DMS153 (cell line): ENCODE results near the gene ABCD2.
"Not testable (repeated sequence)": the region's sequence is repeated elsewhere in the genome, so short reads cannot be mapped to it uniquely, and the experiment has no call there.

Experiments
- DNase-seq: peaks from one replicate; lab custom pipeline; 2025; lab: John Stamatoyannopoulos, UW

The ABCD2 gene

GRCh38 chr12:39619660-39620433 lies at the start of gene ABCD2:
ABCD2 (minus strand) TSS chr12:39619803; CDS start chr12:39619615, 188 bp downstream.
- peak; percentile 7 for DNase-seq

DNA sequence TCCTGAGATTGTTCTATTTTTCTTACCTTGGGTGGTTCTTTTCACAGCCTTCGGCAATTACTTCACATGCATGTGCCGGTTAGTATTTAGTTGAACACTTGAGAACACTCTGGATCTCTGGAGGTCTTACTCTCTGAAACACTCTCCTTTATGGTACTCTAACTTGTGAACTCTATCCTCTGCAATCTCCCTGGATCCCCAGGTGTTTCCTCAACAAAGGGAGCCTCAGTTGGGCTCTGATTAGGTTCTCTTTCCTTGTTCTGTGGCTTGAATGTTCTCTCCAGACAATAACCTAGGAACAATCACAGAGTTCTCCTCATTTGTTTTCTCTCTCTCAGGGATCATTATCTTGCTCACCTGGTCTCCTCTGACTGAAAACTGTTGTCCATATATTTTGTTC lies 40.5 kb upstream of the ABCD2 start:
- no peak for DNase-seq

DNA sequence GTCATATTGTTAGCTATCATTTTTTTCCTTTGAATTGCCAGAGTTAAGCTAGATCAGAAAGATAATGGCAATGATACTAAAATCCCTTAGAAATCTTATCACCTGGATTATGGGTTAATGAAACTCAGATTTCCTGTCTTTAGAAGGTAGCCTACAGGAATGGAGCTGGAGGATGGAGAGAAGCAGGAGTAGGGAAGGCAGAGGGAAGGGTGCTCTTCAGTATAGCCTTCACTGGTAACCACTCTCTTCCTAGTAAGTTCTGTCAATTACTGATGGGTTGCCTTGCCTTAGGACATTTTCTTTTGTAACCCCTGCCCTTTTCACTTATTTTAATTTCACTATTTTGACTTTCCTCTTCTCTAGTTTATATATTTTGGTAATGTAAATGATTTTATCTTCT lies 27.8 kb upstream of the ABCD2 start:
- no peak for DNase-seq

GRCh38 chr12:39646963-39647362 lies 27.4 kb upstream of the ABCD2 start:
- no peak for DNase-seq

- no peak for DNase-seq
Measured at GRCh38 chr12:39643052-39643451, 23.4 kb upstream of the ABCD2 start.

- DNase-seq = no peak
Measured at GRCh38 chr12:39638840-39639239, 19.2 kb upstream of the ABCD2 start.

DNA sequence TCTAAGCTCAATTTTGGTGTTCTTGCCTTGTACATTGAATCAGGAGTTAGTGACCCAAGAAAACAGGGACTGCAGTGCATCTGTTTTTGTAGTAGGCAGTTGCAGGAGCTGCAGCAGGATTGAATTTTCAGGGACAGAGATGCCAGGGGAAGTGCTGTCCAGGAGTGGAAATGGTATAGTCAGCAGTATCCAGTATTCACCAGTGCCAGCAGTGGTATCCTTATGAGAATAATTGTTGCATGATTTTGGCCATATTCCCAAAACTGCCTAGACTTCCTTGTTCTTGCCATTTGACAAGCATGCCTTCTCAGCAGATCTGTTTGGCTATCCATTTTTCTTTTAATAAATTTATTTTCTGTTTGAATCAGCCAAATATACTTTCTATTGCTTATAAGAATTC lies 18.6 kb upstream of the ABCD2 start:
- DNase-seq = no peak

GRCh38 chr12:39632670-39633069 lies 13.1 kb upstream of the ABCD2 start:
- no peak for DNase-seq

- DNase-seq = no peak
Measured at GRCh38 chr12:39628836-39629235, 9.2 kb upstream of the ABCD2 start.

DNA sequence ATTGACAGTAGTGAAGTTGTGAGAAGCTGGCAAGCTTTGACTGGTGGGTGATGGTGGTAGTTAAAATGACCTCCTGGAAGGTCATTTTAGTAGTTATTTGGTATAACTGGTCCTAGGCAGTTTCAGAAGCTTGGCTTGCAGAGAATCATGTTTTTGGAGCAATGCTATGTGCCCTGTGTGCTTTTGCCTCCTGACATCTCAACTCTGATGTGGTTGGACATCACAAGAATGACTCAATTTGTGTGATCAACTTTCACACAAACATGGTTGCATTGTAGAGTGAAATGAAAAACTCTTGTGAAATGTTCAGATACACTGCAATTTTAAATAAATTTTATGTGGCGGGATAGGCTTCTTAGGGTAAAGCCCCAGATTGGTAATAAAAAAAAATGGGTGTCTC lies 8.3 kb upstream of the ABCD2 start:
- DNase-seq = no peak

DNA sequence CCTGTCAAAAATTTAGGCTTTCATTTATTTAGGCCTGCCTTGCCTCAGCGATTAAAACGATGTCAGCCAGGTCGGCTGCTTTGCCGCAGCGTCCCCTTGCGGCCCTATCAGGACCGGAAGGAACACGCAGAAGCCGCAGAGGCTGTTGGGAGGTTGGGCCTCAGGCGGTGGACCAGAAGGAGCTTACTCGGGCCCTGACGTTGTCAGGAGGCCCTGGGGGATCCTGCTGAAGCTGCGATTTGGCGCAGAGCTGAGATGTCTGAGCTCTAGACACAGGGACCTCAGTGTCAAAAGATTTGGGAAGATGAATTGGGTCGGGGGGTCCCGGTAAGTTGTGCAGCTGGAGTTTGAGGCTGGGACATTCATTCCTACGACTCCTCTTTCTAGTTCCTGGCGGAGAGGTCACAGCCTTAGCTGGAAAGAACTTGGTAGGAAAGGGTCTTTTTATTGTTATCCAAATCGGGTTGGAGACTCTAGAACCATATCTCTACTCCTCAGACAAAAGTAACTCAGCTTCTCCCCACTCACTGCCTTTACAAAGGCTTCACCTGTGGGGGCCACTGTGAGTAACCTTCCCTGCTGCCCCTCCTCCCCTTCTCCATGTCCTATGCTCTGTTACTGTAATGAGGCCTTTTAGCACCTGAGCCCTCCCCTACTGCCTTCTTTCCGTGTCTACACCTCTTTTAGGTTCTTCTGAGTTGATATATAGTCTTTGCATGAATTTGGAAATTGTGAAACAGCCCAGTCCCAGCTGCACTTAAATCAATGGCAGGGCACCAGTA lies 6.6 kb upstream of the ABCD2 start:
- DNase-seq = no peak

DNA sequence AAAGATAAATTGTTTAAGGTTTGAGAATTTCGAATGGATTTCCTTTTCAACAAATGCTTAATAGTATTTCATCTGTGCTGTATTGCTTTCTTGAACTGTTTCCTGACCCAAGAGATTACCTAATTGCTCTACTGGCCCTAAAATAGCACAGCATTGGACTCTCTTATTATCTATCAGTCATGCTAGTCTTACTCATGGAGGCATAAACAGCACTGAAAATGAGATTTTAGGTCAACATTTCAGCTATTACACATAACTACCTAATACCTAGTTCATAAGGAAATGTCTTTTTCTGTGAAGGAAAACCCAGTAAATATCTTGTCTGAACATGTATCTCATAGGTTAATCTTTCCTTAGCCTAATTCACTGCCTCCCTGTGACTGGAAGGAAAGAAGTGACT lies 4.3 kb upstream of the ABCD2 start:
- no peak for DNase-seq

GRCh38 chr12:39623160-39623559 lies 3.6 kb upstream of the ABCD2 start:
- DNase-seq = not testable (repeated sequence)

- DNase-seq = no peak
Measured at GRCh38 chr12:39622306-39622705, 2.7 kb upstream of the ABCD2 start.

- no peak for DNase-seq
Measured at GRCh38 chr12:39621670-39622069, 2.1 kb upstream of the ABCD2 start.

DNA sequence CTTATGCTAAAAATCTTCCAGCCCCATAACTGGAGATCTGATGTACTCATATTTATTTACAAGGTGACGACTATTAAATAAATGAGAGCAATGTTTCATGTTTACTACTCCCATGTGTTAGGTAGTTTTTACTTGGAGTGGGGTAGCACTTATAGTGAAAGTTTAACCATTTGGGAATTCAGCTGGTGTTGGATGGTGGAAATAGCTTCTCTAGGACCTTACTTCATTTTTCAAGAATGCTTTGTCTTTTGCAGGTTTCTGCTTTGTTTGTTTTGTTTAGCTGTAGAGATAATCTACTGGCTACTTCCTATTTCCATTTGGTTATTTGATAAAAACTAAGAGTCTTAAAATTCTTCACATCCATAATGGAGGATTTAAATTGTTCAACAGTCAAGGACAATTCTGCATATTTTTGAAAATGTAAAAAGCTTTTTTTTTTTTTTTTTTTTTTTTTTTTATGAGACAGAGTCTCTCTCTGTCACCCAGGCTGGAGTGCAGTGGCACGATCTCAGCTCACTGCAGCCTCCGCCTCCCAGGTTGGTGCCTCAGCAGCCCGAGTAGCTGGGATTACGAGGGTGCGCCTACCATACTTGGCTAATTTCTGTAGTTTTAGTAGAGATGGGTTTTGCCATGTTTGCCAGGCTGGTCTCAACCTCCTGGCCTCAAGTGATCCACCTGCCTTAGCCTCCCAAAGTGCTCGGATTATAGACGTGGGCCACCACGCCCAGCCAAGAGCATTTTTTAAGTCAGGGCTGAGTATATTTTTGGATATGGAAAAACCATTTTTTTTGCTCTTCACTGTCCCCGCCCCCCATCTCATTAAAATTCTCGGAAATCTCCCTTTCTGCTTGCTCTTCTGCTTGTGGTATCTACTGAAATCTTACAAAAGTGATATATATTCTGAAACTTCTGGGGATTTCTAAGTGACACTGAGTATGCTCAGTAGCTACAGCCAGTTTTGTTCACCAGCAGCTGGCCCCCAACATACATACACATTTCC lies 1.4 kb upstream of the ABCD2 start:
- no peak for DNase-seq

DNA sequence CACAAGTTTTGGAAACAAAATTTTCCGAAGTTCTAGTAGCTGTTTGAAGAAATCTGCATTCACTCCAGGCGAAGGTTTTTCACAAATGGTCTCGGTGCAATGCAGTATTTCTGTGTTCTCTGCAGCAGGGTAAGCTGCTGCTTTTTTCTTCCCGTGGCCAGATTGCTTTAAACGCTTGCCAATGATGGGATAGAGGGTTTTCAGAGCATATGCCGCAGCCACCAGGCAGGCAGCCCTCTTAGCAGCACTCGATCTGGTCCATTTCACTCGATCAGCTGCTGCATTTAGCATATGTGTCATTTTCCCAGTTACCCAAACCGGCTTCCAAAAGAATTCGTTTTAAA lies 315 bp downstream of the ABCD2 start:
- DNase-seq = no peak

- no peak for DNase-seq
Measured at GRCh38 chr12:39618701-39619100, 902 bp downstream of the ABCD2 start.

GRCh38 chr12:39617887-39618286 lies 1.7 kb downstream of the ABCD2 start:
- no peak for DNase-seq

DNA sequence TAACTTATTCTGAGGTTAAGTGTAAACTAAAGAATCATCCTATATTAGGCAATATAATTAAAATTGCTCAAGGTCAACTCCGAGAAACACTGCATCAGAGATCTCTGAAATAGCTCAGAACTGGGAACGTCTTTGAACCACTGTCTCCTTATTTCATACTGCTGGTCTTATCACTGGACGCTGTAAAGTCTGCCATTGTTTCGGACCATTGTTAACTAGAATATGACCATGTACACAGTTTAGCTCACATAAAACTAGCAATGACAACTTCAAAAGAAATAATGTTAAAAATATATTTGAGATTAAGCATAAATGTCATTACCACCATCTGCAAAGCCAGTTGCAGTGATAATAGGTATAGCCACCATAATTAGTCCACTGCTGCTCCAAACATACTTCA lies 2.9 kb downstream of the ABCD2 start:
- DNase-seq = no peak

DNA sequence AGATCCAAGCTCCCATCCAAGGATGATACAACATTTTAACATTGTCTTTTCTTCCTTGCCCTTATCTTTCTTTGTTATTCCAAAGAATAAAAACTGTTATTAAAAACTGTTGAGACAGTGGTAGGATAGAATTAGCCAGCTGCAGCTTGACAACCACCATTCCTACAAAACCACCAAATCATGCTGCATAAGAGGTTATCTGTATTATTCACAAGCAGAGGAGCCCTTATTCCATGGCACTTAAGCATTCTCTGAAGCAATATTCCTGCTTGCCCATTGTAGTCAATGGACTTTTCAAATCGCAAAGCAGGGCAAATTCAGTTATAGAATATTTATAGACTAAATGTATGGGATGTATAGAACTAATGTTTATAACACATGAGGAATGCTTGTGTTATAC lies 3.4 kb downstream of the ABCD2 start:
- no peak for DNase-seq

- DNase-seq = no peak
Measured at GRCh38 chr12:39613525-39613924, 6.1 kb downstream of the ABCD2 start.
